GM12864 (cell line): ENCODE data around the gene ZHX3.

Experiments used
- DNase-seq: peaks from one replicate; pipeline ENCODE4 v3.0.0-alpha.2; 2011; ENCODE audit warnings: low read depth
- H3K4me3 ChIP-seq: 2 replicates; pipeline ENCODE4 v1.5.1; 2011; ENCODE audit warnings: mild to moderate bottlenecking, low read depth, low read length, control low read depth
- TF ChIP-seq, protein P1 (sequence below): IDR thresholded peaks from 2 replicates; pipeline ENCODE4 v1.5.1; 2011; ENCODE audit warnings: low read depth, mild to moderate bottlenecking, moderate library complexity, low read length, control low read depth, inconsistent platforms; ENCODE audit errors: missing control alignments

Gene ZHX3

GRCh38 chr20:41152108-41152757 is 165.3 kb downstream of the ZHX3 start:
- H3K4me3 ChIP-seq = no peak overlapping the region
- DNase-seq = no peak
- TF ChIP-seq, protein P1, sequence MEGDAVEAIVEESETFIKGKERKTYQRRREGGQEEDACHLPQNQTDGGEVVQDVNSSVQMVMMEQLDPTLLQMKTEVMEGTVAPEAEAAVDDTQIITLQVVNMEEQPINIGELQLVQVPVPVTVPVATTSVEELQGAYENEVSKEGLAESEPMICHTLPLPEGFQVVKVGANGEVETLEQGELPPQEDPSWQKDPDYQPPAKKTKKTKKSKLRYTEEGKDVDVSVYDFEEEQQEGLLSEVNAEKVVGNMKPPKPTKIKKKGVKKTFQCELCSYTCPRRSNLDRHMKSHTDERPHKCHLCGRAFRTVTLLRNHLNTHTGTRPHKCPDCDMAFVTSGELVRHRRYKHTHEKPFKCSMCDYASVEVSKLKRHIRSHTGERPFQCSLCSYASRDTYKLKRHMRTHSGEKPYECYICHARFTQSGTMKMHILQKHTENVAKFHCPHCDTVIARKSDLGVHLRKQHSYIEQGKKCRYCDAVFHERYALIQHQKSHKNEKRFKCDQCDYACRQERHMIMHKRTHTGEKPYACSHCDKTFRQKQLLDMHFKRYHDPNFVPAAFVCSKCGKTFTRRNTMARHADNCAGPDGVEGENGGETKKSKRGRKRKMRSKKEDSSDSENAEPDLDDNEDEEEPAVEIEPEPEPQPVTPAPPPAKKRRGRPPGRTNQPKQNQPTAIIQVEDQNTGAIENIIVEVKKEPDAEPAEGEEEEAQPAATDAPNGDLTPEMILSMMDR = no peak

DNA sequence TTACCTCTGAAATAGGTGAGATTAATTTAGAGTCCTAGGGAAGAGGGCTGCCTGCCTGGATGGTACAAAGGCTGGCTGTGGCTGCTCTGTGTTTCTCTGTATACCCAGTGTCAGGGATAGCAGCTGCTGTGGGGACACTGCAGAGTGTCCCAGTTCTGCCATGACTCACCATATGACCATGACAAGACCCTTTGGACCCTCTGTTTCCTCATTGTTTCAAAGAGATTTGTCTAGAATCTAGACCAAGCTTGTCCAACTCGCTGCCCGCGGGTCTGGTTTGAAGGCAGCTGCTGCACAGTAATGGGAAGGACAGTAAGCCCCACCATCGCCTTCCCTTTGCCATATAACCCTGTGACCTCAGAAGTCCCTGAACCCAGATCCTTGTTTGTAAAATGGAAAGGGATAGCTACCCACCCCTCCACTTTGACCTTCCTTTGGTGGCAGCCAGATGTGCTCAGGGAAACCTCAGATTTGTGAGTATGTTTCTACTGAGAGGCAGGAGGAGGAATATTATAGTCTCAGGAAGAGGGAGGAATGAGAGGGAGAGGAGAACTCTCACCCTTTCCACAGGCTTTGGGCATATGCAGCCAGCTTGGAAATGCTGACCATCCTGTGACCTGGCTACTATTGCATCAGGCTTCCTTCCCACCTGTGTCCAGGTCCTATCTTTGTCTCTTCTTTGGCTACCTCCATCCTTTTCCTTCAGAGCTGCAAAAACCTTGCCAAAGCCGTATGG is 166.2 kb downstream of the ZHX3 start:
- TF ChIP-seq, protein P1 = no peak
- no peak for DNase-seq
- no peak overlapping the region for H3K4me3 ChIP-seq

GRCh38 chr20:41150664-41151063 is 166.9 kb downstream of the ZHX3 start:
- TF ChIP-seq, protein P1 = no peak
- no peak for DNase-seq
- H3K4me3 ChIP-seq = no peak overlapping the region

DNA sequence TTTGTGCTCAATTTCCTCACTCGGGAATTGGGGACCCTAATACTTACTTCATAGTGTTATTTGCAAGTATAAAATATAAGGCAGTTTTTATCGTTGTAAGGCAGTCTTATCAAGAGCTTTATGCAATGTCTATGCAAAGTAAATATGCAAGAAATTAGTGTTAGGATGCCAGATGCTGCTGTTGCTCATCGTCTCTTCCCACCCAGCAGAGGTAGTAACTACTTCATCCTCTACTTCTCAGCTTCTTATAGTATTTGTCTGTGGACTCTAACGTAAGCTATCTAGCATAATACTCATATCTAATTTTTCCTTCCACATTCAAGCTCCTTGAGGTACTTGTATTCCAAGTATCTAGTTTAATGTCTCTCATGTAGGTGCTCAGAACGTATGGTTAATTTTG is 168.6 kb downstream of the ZHX3 start:
- TF ChIP-seq, protein P1 = no peak
- no peak for DNase-seq
- no peak overlapping the region for H3K4me3 ChIP-seq

- TF ChIP-seq, protein P1 = no peak
- DNase-seq = no peak
- no peak overlapping the region for H3K4me3 ChIP-seq
These were observed 169.8 kb downstream of the ZHX3 start for GRCh38 chr20:41147767-41148191.

- DNase-seq = no peak
- TF ChIP-seq, protein P1 = no peak
- H3K4me3 ChIP-seq = no peak overlapping the region
These were observed 171.5 kb downstream of the ZHX3 start for GRCh38 chr20:41145821-41146620.
